GM21390 (cell line): ENCODE data around the gene FOXRED2.
A peak's percentile ranks its signal among the peaks of the same experiment; 100 is the strongest.
"Not testable (repeated sequence)": the region's sequence is repeated elsewhere in the genome, so short reads cannot be mapped to it uniquely, and the experiment has no call there.

Experiments
- ATAC-seq: cut with Tn5 transposase; IDR thresholded peaks from one replicate; pipeline ENCODE4 v1.9.1; 2021; ENCODE audit not compliant: unreplicated experiment

Gene FOXRED2

GRCh38 chr22:36506637-36507517 lies at the start of gene FOXRED2:
Gene FOXRED2 (minus strand): TSS chr22:36507040. CDS start chr22:36506422, 618 bp downstream.
- peak; percentile 59 for ATAC-seq

DNA sequence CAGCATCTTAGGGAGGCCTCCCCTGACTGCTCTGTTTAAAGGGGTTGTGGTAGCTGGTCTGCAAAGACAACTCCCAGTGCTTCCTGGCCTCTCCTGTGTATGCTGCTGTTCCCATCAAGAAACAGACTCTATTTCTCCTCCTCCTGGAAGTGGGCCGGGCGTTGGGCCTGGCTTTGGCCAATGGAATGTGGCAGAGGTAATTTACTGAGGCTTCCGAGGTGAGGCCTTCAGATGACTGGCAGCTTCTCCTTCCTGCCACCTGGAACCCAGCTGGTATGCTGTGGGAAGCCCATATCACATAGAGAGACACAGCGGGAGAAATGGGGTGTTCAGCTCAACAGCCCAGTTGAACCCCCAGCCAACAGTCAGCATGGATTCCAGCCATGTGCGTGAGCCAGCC lies 47.3 kb upstream of the FOXRED2 start:
- ATAC-seq = no peak

- no peak for ATAC-seq
Measured at GRCh38 chr22:36552289-36552688, 45.4 kb upstream of the FOXRED2 start.

DNA sequence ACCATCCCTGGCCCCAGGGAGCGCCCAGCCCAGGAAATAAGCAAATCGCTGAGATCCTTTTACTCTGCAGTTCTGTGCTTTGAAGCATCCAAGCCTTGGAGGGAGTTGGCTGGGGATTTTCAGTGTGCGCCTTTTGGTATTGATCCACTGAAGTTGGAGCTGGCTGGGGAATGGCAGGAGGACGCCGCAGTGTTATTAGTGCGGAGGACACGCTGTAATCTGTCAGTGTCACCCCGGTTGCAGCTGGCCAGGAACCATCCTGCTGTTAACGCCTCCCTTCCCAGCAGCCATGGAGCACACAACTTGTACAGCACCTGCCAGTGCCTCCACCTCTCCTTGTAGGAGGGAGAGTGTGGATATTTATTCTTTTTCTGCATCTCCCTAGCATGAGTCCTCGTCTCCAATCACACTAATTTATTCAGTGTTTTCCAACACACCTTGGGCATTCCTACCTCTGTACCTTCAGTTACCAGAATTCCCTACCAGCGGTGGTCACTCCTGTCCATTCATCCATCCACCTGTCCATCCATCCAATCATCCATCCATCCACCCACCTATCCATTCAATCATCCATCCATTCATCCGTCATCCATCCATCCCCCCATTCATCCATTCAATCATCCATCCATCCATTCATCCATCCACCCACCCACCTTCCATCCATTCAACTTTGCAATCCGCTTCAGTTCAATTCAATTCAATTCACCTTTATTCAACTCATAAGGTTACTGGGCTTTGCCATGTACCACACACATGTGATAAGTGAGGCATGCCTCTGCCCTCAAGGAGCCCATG lies 44.1 kb upstream of the FOXRED2 start:
- ATAC-seq = no peak

DNA sequence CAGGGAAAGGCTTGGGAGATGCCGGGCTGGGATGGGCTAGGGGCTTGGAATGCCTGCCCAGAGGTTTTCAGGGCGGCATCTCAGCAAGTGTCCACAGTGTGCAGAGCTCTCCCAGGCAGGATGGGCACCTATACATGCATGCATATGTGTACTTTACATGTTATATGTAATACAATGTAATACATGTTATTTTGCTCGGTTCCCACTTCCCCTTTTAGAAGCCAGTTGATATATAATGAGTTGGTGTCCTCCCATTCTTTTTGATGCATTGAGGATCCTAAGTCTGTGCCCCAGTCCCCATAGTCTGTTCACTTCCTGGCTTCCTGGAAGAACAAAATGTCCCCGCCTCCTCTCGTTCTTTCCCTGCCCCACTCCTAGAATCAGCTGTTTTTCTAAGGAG lies 42.2 kb upstream of the FOXRED2 start:
- no peak for ATAC-seq

DNA sequence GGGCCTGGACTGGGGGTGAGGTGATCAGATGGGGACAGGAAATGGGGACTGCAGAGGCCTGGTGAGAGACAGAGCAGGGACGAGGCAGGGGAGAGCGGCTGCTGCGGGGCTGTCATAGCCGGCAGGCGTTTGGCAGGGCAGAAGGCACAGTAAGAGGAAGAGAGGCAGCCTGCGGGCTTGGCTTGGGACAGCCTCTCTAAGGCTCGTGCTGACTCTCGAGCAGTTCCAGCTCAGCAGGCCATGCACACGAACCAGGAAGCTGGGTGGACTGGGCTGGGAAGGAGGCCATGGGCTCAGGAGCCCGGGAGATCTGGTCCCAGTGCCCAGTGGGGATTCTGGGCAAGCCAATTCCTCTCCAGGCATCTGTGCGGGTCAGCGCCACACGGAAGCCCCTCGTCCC lies 41.8 kb upstream of the FOXRED2 start:
- ATAC-seq = no peak

- no peak for ATAC-seq
Measured at GRCh38 chr22:36546932-36547331, 40.1 kb upstream of the FOXRED2 start.

DNA sequence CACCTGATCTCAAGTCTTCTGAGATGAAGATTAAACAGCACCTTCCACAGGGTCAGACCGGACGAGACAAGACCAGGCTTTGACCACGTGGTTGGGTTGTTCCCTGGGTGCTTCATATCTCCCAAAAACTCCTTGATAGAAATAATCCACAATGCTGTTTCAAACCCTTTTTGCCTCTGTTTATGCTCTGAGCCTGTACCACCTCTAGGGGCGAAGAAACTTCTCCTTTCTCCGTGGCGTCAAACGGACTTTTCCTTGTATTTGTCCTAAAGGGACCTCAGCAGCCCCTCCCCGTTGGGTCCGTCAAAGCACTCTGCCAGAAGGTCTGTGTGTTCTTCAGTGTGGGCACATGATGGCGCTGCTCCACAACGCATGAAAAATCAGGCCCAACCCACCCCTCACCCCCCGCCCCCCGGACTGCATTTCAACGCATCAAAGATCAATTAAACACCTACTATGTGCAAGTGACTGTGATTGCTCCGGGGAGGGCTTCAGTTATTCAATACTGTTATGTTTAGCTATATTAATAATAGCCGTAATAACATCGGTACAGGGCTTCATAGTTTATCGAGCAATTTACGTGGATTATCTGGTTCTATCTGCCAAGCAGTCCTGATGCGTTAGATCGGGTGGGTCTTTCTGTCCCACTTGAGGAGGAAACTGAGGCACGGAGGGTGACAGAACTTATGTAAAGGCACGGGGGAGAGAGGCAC lies 39.4 kb upstream of the FOXRED2 start:
- no peak for ATAC-seq

- ATAC-seq = no peak
Measured at GRCh38 chr22:36544107-36544620, 37.3 kb upstream of the FOXRED2 start.

DNA sequence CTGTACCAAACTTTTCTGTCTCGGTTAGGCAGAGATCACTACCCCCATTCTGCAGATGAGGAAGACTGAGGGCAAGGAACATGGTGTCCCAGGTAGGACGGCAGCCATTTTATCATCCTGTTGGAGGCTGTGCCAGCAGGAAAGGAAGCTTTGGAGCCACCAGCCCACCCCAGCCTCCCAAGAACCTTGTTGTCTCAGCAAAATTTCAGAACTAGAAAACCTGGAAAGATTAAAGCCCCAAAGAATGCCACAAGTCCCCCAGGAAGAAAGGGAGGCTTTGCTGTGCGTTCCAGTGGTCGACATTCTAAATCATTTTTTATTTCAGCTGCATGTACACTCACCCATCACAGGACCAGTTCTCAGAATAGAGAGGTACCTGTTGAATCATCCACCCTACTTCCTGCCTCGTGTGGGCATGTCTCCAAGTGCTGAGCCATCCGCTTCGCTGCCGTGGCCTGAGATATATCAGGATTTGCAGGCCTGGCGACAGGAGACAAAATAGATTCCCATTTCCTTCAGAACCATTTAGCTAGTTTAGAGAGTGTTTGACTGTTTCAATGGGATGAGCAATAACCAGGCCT lies 35.1 kb upstream of the FOXRED2 start:
- no peak for ATAC-seq

GRCh38 chr22:36540867-36541642 lies 34.2 kb upstream of the FOXRED2 start:
- ATAC-seq = no peak

DNA sequence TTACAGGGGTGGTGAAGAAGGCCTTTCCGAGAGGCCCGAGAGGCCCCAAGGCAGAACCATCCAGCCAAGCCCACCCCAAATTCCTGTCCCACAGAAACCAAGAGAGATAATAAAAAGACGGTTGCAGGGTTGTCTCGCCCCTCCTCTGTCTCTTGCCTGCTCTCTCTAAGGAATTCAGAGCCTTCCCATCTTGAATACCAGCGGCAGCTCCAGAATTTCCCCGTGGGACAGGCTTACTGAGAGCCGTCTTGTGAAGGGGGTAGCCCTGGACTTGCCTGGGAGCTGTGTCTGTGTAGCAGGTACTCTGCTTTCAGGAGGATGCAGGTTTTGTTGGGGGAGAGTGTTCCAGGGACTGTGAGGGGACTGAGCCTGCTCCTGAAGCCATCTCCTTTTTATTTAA lies 31.7 kb upstream of the FOXRED2 start:
- no peak for ATAC-seq

GRCh38 chr22:36536717-36537116 lies 29.9 kb upstream of the FOXRED2 start:
- ATAC-seq = no peak

DNA sequence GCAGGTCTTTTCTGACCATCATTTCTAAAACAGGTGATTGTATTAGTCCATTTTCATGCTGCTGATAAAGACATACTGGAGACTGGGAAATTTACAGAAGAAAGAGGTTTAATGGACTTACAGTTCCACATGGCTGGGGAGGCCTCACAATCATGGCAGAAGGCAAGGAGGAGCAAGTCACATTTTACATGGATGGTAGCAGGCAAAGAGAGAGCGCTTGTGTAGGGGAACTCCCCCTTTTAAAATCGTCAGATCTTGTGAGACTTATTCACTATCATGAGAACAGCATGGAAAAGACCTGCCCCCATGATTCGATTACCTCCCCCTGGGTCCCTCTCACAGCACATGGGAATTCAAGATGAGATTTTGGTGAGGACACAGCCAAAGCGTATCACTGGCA lies 26.5 kb upstream of the FOXRED2 start:
- not testable (repeated sequence) for ATAC-seq

DNA sequence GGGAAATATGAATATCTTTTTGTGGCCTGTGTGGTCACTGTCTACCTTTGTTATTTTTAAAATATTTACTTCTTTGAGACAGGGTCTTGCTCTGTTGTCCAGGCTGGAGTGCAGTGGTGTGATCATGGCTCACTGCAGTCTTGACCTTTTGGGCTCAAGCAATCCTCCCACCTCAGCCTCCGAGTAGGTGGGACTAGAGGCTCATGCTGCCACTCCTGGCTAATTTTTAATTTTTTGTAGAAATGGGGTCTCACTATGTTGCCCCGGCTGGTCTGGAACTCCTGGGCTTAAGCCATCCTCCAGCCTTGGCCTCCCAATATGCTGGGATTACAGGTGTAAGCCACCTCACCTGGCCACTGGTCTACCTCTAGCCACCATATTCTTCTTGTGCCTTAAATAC lies 25.6 kb upstream of the FOXRED2 start:
- no peak for ATAC-seq

GRCh38 chr22:36528795-36529751 lies 22.2 kb upstream of the FOXRED2 start, which contains the start of gene EIF3D:
Gene EIF3D (minus strand): TSS chr22:36529166. CDS start chr22:36526121, 3,045 bp downstream.
- peak; percentile 83 for ATAC-seq

DNA sequence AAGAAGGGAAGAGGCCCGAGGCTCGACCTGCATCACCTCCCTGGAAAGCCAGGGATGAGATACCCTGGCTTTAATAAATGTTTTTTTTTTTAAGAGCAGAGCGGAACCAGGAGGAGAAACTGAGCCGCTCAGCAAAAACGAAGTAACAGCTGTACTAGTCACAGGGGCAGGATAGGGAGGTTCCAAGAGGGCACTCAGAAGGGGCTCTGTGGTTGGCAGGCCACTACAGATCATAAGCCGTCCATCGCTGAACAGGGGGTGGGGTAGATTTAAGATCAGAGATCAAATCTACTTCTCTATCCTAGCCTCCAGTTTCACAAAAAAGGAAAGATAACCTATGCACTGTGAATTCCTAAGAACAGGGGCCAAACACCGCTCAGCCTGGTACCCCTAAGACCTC lies 21.5 kb upstream of the FOXRED2 start:
- peak; percentile 4 for ATAC-seq

DNA sequence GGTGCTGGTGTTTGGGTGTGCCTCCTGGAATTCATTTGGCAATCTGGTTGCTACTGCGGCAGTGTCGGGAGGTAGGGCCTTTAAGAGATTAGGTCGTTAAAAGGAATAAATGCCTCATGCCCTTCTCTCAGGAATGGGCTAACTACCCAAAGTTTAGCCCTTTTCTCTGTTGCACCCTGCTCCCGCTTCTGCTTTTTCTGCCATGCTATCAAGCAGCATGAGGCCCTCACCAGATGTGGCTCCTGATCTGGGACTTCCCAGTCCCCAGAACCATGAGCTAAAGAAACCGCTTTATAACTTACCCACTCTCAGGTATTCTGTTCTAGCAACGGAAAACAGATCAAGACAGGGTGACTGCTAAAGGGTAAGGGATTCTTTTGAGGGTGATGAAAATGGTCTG lies 15.8 kb upstream of the FOXRED2 start:
- no peak for ATAC-seq

DNA sequence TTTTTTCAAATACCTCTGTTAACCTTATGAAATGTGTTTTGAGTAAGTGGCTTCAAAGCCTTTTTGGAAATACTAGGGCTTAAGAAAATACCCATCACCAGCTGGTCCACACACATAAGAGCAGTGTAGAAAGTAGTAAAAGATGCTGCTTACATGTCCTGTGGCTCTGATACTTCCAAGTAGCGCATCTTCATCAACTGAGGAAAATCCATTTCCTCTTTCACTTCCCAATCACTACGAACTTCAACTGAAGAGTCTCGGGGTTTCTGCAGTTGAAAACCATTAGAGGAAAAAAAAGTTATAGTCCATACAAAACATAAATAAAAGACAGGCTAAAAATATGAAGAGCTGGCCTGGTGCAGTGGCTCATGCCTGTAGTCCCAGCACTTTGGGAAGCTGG lies 13.6 kb upstream of the FOXRED2 start:
- ATAC-seq = no peak
